Spleen (tissue), 11 donors: ENCODE measurements around the gene ARL5A. TPM values are rescaled to one million over a fixed set of nuclear protein-coding genes. Genes with fewer than 3 reads are reported as not detected.

Experiments used
- DNase-seq: peaks from one replicate; pipeline ENCODE4 v3.0.0-alpha.2; 2020
- H3K27ac ChIP-seq, 8 donors: fragments of 200-600 bp; sonication (generic) in 7 of 8; 1 replicate in 4 of 8; 2 replicates in 4 of 8; pipeline versions ENCODE4 v1.5.0 to v1.8.0; 2016 to 2021; ENCODE audit warnings: inconsistent platforms in 4 of 8, mild to moderate bottlenecking in 4 of 8, moderate library complexity in 1 of 8
- H3K27me3 ChIP-seq, 7 donors: fragments of 200-600 bp; sonication (generic) in 6 of 7; replicated peaks in 1 of 7; 1 replicate in 4 of 7; 2 replicates in 3 of 7; pipeline versions ENCODE4 v1.5.0 to v1.8.0; 2016 to 2021; ENCODE audit warnings: inconsistent platforms in 3 of 7, mild to moderate bottlenecking in 1 of 7
- H3K36me3 ChIP-seq, 6 donors: fragments of 200-600 bp; sonication (generic) in 5 of 6; 1 replicate in 4 of 6; 2 replicates in 2 of 6; pipeline versions ENCODE4 v1.5.0 to v1.8.0; 2016 to 2021; ENCODE audit warnings: inconsistent platforms in 2 of 6
- H3K4me1 ChIP-seq, 6 donors: fragments of 200-600 bp; sonication (generic) in 5 of 6; 1 replicate in 3 of 6; 2 replicates in 3 of 6; pipeline versions ENCODE4 v1.5.0 to v1.8.0; 2016 to 2021; ENCODE audit warnings: inconsistent platforms in 3 of 6
- H3K4me3 ChIP-seq, 8 donors: fragments of 200-600 bp; sonication (generic) in 7 of 8; 1 replicate in 4 of 8; 2 replicates in 4 of 8; pipeline versions ENCODE4 v1.5.0 to v1.8.0; 2016 to 2021; ENCODE audit warnings: inconsistent platforms in 4 of 8, mild to moderate bottlenecking in 4 of 8, moderate library complexity in 2 of 8
- H3K9me3 ChIP-seq, 8 donors: fragments of 200-600 bp; sonication (generic) in 7 of 8; 1 replicate in 4 of 8; 2 replicates in 4 of 8; pipeline versions ENCODE4 v1.5.0 to v1.8.0; 2016 to 2021; ENCODE audit warnings: inconsistent platforms in 4 of 8
- CTCF ChIP-seq, 11 experiments: fragments of 200-600 bp in 7 of 11; fragments of 450-650 bp in 4 of 11; sonication (generic) in 4 of 11; IDR thresholded peaks in 8 of 11; conservative IDR thresholded peaks in 3 of 11; 1 replicate in 7 of 11; 2 replicates in 4 of 11; pipeline versions ENCODE4 v1.4.0 to v1.8.0; 2016 to 2021; ENCODE audit warnings: antibody characterized with exemption in 11 of 11, inconsistent platforms in 4 of 11, mild to moderate bottlenecking in 1 of 11
- POLR2A ChIP-seq, 3 donors: fragments of 450-650 bp; IDR thresholded peaks; one replicate each; pipeline ENCODE4 v1.5.1; 2017; ENCODE audit warnings: antibody characterized with exemption in 3 of 3, mild to moderate bottlenecking in 1 of 3
- POLR2AphosphoS5 ChIP-seq, 3 donors: sonication (generic); formaldehyde crosslinking; IDR thresholded peaks; one replicate each; pipeline ENCODE4 v1.5.1; 2017; ENCODE audit warnings: antibody characterized with exemption in 3 of 3
- WGBS, 5 donors: extraction: QIAGEN DNeasy Blood & Tissue Kit in 3 of 5; methylation state at CpG; one replicate each; pipeline versions ENCODE4 v1.1.5 to v1.1.7; 2013 to 2018; 5-methylcytosine and 5-hydroxymethylcytosine counted together
- intact Hi-C: fragments of 100-400 bp; cut with DNase I; formaldehyde crosslinking; loops from one replicate; pipeline ENCODE4 v1.15.0; 2023; ENCODE audit warnings: low total_unique reads
- polyA plus RNA-seq, 3 donors: library from polyadenylated mRNA; stranded (reverse); fragments of 200-250 nt; gene quantifications; one replicate each; pipeline ENCODE4 v1.2.1, GENCODE V29; 2013
- total RNA-seq, 7 donors: library from RNA; depleted of rRNA in 3 of 7; stranded (reverse); fragments of >200 nt in 3 of 7; fragmentation: NEBNext Ultra II Directional in 4 of 7; extraction: Animal tissue kit (Norgen Biotek cat#: 25700) in 4 of 7; gene quantifications; one replicate each; pipeline versions ENCODE4 v1.1.0 to v1.2.1, GENCODE V29; 2016 to 2021
- donor health status: healthy with polysubstance abuse.
- donor health status: DM: no; HTN: no; CAD: no; lungs with moderate emphysema.
- donor health status: DM: no; HTN: no; CAD: no.
- donor health status: Bipolar disorder and iron deficiency.
- donor health status: healthy.
- donor health status: DM: no; HTN: no; CAD: no.
- donor health status: DM: yes; HTN: yes; CAD: no.

The ARL5A gene
- total and polyA plus RNA-seq, 10 donors, result 9.5 to 89.9 (median 46.4) TPM

- no peaks in the 10 kb centered on the region for H3K36me3 ChIP-seq
- no peak for TF ChIP-seq POLR2A (IDR thresholded peaks at IDR 0.05)
- no peak for TF ChIP-seq POLR2AphosphoS5 (IDR thresholded peaks at IDR 0.05)
- TF ChIP-seq CTCF (IDR thresholded peaks at IDR 0.05 in 8 of 11, conservative IDR thresholded peaks at IDR 0.05 in 3 of 11), result no peak
- 0 to 1% (median 1%) methylated on average over 32 to 38 of the region's 38 CpGs for WGBS, 5 donors
- DNase-seq, result peak; percentile 80
- no peaks in the 10 kb centered on the region for H3K9me3 ChIP-seq
- H3K4me3 ChIP-seq, result peak overlapping the region; percentile 69 to 96 (median 88)
- peaks cover 19 to 61% (median 52%) of the 10 kb centered on the region in 6 donors for H3K4me1 ChIP-seq
- H3K27ac ChIP-seq, result peak overlapping the region; percentile 83 to 94 (median 87)
- intact Hi-C loops, result no loop called here
- no peaks in the 10 kb centered on the region for H3K27me3 ChIP-seq
These were observed 568 bp downstream of the ARL5A start for GRCh38 chr2:151827564-151828142.

DNA sequence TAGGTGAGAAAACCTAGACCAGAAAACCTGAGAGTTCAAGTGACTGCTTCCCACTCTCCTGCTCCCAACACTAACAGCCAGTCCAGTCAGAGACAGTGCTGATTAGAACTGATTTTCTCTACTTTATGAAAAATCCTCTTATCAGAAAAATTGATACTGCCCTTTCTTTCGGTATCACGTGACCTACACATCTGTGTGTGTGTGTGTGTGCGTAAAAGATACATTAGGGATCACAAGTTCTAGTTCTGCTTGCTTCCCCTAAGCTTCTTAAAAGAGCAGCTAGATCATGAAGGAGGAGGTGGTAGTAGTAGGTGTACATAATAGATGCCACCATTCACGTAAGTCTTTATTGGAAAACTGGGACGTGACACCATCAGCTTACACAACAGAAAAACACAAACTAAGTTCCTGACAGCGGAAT lies 1.5 kb downstream of the ARL5A start:
- Histone ChIP-seq H3K27ac (peak overlapping the region in 2 of 8 donors; percentile 90 to 94), H3K4me1 (peaks cover 19 to 66% (median 52%) of the 10 kb centered on the region in 6 donors), H3K4me3 (peak overlapping the region; percentile 69 to 96 (median 88)), H3K36me3 (no peaks in the 10 kb centered on the region), H3K27me3 (no peaks in the 10 kb centered on the region), H3K9me3 (no peaks in the 10 kb centered on the region)
- no peak for TF ChIP-seq POLR2AphosphoS5 (IDR thresholded peaks at IDR 0.05)
- no peak for DNase-seq
- 30 to 47% (median 36%) methylated on average over 6 of the region's 6 CpGs for WGBS, 5 donors
- intact Hi-C loops, result no loop called here

GRCh38 chr2:151824886-151825285 lies 3.3 kb downstream of the ARL5A start:
- Histone ChIP-seq H3K4me3 (no peak overlapping the region), H3K36me3 (no peaks in the 10 kb centered on the region), H3K27me3 (no peaks in the 10 kb centered on the region), H3K4me1 (peaks cover 19 to 66% (median 52%) of the 10 kb centered on the region in 6 donors), H3K9me3 (no peaks in the 10 kb centered on the region), H3K27ac (no peak overlapping the region)
- intact Hi-C loops, result no loop called here
- TF ChIP-seq POLR2AphosphoS5 (IDR thresholded peaks at IDR 0.05), result no peak
- no peak for TF ChIP-seq POLR2A (IDR thresholded peaks at IDR 0.05)
- TF ChIP-seq CTCF (IDR thresholded peaks at IDR 0.05 in 8 of 11, conservative IDR thresholded peaks at IDR 0.05 in 3 of 11), result no peak
- DNase-seq, result no peak
- 78 to 89% (median 79%) methylated on average over 2 of the region's 2 CpGs for WGBS, 5 donors

- DNase-seq, result no peak
- Histone ChIP-seq H3K27ac (no peak overlapping the region), H3K4me3 (no peak overlapping the region), H3K27me3 (no peaks in the 10 kb centered on the region), H3K4me1 (peaks cover 19 to 61% (median 46%) of the 10 kb centered on the region in 6 donors), H3K9me3 (no peaks in the 10 kb centered on the region), H3K36me3 (no peaks in the 10 kb centered on the region)
- WGBS, 5 donors, result 62 to 81% (median 69%) methylated on average over 6 of the region's 6 CpGs
- intact Hi-C loops, result no loop called here
- no peak for TF ChIP-seq CTCF (IDR thresholded peaks at IDR 0.05 in 8 of 11, conservative IDR thresholded peaks at IDR 0.05 in 3 of 11)
- TF ChIP-seq POLR2A (IDR thresholded peaks at IDR 0.05), result no peak
- TF ChIP-seq POLR2AphosphoS5 (IDR thresholded peaks at IDR 0.05), result no peak
These were observed 4.6 kb downstream of the ARL5A start for GRCh38 chr2:151823651-151824050.
